Hepatocyte (in vitro differentiated cells): ENCODE measurements around the gene SLC25A10. TPM values are rescaled to one million over a fixed set of nuclear protein-coding genes. Genes with fewer than 3 reads are reported as not detected.
A peak's percentile ranks its signal among the peaks of the same experiment; 100 is the strongest.

Source experiments
- DNase-seq: peaks from one replicate; pipeline ENCODE4 v3.0.0-alpha.2; 2016; ENCODE audit warnings: low spot score
- H2AFZ ChIP-seq: fragments of 200-600 bp; sonication (generic); 2 replicates; pipeline ENCODE4 v1.6.0; 2016; ENCODE audit warnings: antibody characterized with exemption, mild to moderate bottlenecking
- H3K27ac ChIP-seq: fragments of 200-600 bp; sonication (generic); 2 replicates; pipeline ENCODE4 v1.5.1; 2016; ENCODE audit warnings: mild to moderate bottlenecking
- H3K27me3 ChIP-seq: fragments of 200-600 bp; sonication (generic); 2 replicates; pipeline ENCODE4 v1.6.1; 2016
- H3K36me3 ChIP-seq: fragments of 200-600 bp; sonication (generic); replicated peaks from 2 replicates; pipeline ENCODE4 v1.5.1; 2016; ENCODE audit warnings: low read depth; ENCODE audit not compliant: insufficient read depth
- H3K4me1 ChIP-seq: fragments of 200-600 bp; sonication (generic); 2 replicates; pipeline ENCODE4 v1.5.1; 2016; ENCODE audit warnings: mild to moderate bottlenecking, moderate library complexity; ENCODE audit not compliant: insufficient read depth
- H3K4me2 ChIP-seq: fragments of 200-600 bp; sonication (generic); 2 replicates; pipeline ENCODE4 v1.6.0; 2016
- H3K4me3 ChIP-seq: fragments of 200-600 bp; sonication (generic); 2 replicates; pipeline ENCODE4 v1.5.1; 2016; ENCODE audit warnings: mild to moderate bottlenecking
- H3K79me2 ChIP-seq: fragments of 200-600 bp; sonication (generic); 2 replicates; pipeline ENCODE4 v1.6.0; 2017; ENCODE audit warnings: mild to moderate bottlenecking
- H3K9me2 ChIP-seq: fragments of 200-600 bp; sonication (generic); replicated peaks from 2 replicates; pipeline ENCODE4 v1.6.0; 2017; ENCODE audit warnings: mild to moderate bottlenecking; ENCODE audit not compliant: insufficient read depth
- H3K9me3 ChIP-seq: fragments of 200-600 bp; sonication (generic); 2 replicates; pipeline ENCODE4 v1.5.1; 2016; ENCODE audit warnings: low read depth, mild to moderate bottlenecking
- H4K20me1 ChIP-seq: fragments of 200-600 bp; sonication (generic); 2 replicates; pipeline ENCODE4 v1.6.0; 2016; ENCODE audit warnings: mild to moderate bottlenecking; ENCODE audit not compliant: insufficient read depth, poor library complexity, severe bottlenecking
- EZH2 ChIP-seq: fragments of 200-600 bp; sonication (generic); IDR thresholded peaks from 2 replicates; pipeline ENCODE4 v1.6.1; 2016; ENCODE audit warnings: antibody characterized with exemption, mild to moderate bottlenecking, borderline replicate concordance
- EZH2phosphoT487 ChIP-seq: fragments of 200-600 bp; sonication (generic); IDR thresholded peaks from one replicate; pipeline ENCODE4 v1.6.1; 2018; ENCODE audit warnings: antibody characterized with exemption, mild to moderate bottlenecking, low read depth, moderate library complexity; ENCODE audit not compliant: unreplicated experiment, severe bottlenecking
- WGBS: methylation state at CpG from one replicate; pipeline ENCODE4 v1.1.6; 2016; ENCODE audit warnings: low lambda C conversion rate; ENCODE audit errors: missing lambda C conversion rate; 5-methylcytosine and 5-hydroxymethylcytosine counted together
- polyA plus RNA-seq: library from polyadenylated mRNA; unstranded; fragments of >200 nt; fragmentation: Nextera tagmentation; extraction: Ambion mirVana; gene quantifications from 2 replicates; pipeline ENCODE4 v1.2.1, GENCODE V29; 2016
- total RNA-seq: library from RNA; depleted of rRNA; stranded (reverse); fragments of >200 nt; gene quantifications from 2 replicates; pipeline ENCODE4 v1.2.3, GENCODE V29; 2014
- TF ChIP-seq, protein P1 (sequence below): fragments of 200-600 bp; sonication (generic); IDR thresholded peaks from 2 replicates; pipeline ENCODE4 v1.5.1; 2016; ENCODE audit warnings: antibody characterized with exemption, mild to moderate bottlenecking; ENCODE audit not compliant: poor library complexity

The SLC25A10 gene
- total and polyA plus RNA-seq, 2 experiments from 2014 or later = 31.3 to 53.2 TPM

DNA sequence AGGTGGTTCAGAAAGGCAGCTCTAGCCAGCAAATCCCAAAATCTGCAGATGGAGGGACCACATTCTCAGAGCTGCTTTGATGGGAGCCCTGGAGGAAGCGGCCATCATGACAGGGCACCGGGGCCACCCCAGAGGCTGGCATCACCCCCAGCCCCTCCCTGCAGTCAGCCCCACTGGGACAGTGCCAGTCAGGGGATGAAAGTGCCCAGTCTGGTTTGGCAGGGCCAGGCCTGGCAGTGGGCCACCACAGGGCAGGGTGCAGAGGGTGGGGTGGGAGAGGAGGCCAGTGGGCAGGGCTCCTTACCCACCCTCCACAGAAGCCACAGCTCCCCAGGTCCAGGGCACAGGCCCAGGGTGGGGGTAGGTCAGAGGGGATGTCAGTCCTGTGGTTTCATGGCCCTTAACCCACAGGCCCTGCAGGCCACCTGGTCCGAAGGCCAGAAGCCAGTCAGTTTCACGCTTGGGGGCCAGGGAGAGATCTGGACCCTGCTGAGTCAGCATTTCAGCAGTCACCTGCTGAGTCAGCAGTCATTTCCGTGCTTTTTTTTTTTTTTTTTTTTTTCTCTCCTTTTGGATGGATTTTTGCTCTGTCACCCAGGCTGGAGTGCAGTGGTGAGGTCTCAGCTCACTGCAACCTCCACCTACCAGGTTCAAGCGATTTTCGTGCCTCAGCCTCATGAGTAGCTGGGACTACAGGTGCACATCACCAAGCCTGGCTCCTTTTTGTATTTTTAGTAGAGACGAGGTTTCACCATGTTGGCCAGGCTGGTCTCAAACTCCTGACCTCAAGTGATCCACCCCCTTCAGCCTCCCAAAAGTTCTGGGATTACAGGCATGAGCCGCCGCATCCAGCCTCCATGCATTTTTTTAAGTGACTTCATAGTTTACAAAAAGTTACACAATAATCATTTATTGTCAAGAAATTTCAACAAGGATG lies 10.4 kb downstream of the SLC25A10 start:
- TF ChIP-seq EZH2phosphoT487 (no peak), EZH2 (no peak)
- TF ChIP-seq, protein P1, sequence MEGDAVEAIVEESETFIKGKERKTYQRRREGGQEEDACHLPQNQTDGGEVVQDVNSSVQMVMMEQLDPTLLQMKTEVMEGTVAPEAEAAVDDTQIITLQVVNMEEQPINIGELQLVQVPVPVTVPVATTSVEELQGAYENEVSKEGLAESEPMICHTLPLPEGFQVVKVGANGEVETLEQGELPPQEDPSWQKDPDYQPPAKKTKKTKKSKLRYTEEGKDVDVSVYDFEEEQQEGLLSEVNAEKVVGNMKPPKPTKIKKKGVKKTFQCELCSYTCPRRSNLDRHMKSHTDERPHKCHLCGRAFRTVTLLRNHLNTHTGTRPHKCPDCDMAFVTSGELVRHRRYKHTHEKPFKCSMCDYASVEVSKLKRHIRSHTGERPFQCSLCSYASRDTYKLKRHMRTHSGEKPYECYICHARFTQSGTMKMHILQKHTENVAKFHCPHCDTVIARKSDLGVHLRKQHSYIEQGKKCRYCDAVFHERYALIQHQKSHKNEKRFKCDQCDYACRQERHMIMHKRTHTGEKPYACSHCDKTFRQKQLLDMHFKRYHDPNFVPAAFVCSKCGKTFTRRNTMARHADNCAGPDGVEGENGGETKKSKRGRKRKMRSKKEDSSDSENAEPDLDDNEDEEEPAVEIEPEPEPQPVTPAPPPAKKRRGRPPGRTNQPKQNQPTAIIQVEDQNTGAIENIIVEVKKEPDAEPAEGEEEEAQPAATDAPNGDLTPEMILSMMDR = no peak
- Histone ChIP-seq H3K4me3 (no peak overlapping the region), H3K9me2 (no peaks in the 10 kb centered on the region), H4K20me1 (no peaks in the 10 kb centered on the region), H3K27me3 (no peaks in the 10 kb centered on the region), H2AFZ (no peak overlapping the region), H3K27ac (no peak overlapping the region), H3K4me1 (no peaks in the 10 kb centered on the region), H3K9me3 (no peaks in the 10 kb centered on the region), H3K4me2 (no peak overlapping the region), H3K36me3 (no peaks in the 10 kb centered on the region), H3K79me2 (no peaks in the 10 kb centered on the region)
- WGBS = 63% methylated on average over 9 of the region's 10 CpGs
- DNase-seq = peak; percentile 45

GRCh38 chr17:81723651-81724209 lies 11.6 kb downstream of the SLC25A10 start:
- Histone ChIP-seq H3K4me2 (no peak overlapping the region), H2AFZ (no peak overlapping the region), H3K36me3 (no peaks in the 10 kb centered on the region), H3K27ac (no peak overlapping the region), H4K20me1 (no peaks in the 10 kb centered on the region), H3K9me3 (no peaks in the 10 kb centered on the region), H3K9me2 (no peaks in the 10 kb centered on the region), H3K4me3 (no peak overlapping the region), H3K79me2 (no peaks in the 10 kb centered on the region), H3K4me1 (no peaks in the 10 kb centered on the region), H3K27me3 (no peaks in the 10 kb centered on the region)
- DNase-seq = no peak
- TF ChIP-seq EZH2 (no peak), EZH2phosphoT487 (no peak)
- TF ChIP-seq, protein P1 = no peak
- 79% methylated on average over 12 of the region's 12 CpGs for WGBS

GRCh38 chr17:81725439-81725838 lies 13.4 kb downstream of the SLC25A10 start:
- H3K27me3 ChIP-seq = no peaks in the 10 kb centered on the region
- no peaks in the 10 kb centered on the region for H3K4me1 ChIP-seq
- H2AFZ ChIP-seq = no peak overlapping the region
- TF ChIP-seq EZH2 (no peak), EZH2phosphoT487 (no peak)
- TF ChIP-seq, protein P1 = no peak
- H3K36me3 ChIP-seq = no peaks in the 10 kb centered on the region
- WGBS = 89% methylated on average over 9 of the region's 9 CpGs
- H3K4me3 ChIP-seq = no peak overlapping the region
- H3K27ac ChIP-seq = no peak overlapping the region
- H3K79me2 ChIP-seq = no peaks in the 10 kb centered on the region
- H4K20me1 ChIP-seq = no peaks in the 10 kb centered on the region
- H3K9me3 ChIP-seq = no peaks in the 10 kb centered on the region
- no peaks in the 10 kb centered on the region for H3K9me2 ChIP-seq
- DNase-seq = no peak
- H3K4me2 ChIP-seq = no peak overlapping the region
